ENCODE data around the gene TMEM86A.
"Not testable (repeated sequence)": the region's sequence is repeated elsewhere in the genome, so short reads cannot be mapped to it uniquely, and the experiment has no call there.

The TMEM86A gene

GRCh38 chr11:18698341-18699268, at the start of gene TMEM86A:
Gene TMEM86A, plus strand, starts transcription at chr11:18698779. Its CDS starts 108 bp downstream, at chr11:18698887.
- peak; percentile 35 for DNase-seq (ENCODE audit: low read depth)

GRCh38 chr11:18650353-18650752, 48.2 kb upstream of the TMEM86A start:
- no peak for DNase-seq (ENCODE audit: low read depth)

- DNase-seq (ENCODE audit: low read depth), result no peak
These were observed 47.6 kb upstream of the TMEM86A start for GRCh38 chr11:18650859-18651557.

GRCh38 chr11:18657673-18658072, 40.9 kb upstream of the TMEM86A start:
- DNase-seq (ENCODE audit: low read depth), result no peak

GRCh38 chr11:18665353-18665872, 33.2 kb upstream of the TMEM86A start:
- DNase-seq (ENCODE audit: low read depth), result not testable (repeated sequence)

- DNase-seq (ENCODE audit: low read depth), result no peak
These were observed 30.4 kb upstream of the TMEM86A start for GRCh38 chr11:18668131-18668530.

GRCh38 chr11:18669219-18669596, 29.4 kb upstream of the TMEM86A start:
- peak; percentile 31 for DNase-seq (ENCODE audit: low read depth)

- no peak for DNase-seq (ENCODE audit: low read depth)
These were observed 28.9 kb upstream of the TMEM86A start for GRCh38 chr11:18669711-18670110.

- no peak for DNase-seq (ENCODE audit: low read depth)
These were observed 27.3 kb upstream of the TMEM86A start for GRCh38 chr11:18671246-18671645.

- not testable (repeated sequence) for DNase-seq (ENCODE audit: low read depth)
These were observed 26.4 kb upstream of the TMEM86A start for GRCh38 chr11:18672209-18672608.

GRCh38 chr11:18676803-18677202, 21.8 kb upstream of the TMEM86A start:
- no peak for DNase-seq (ENCODE audit: low read depth)

GRCh38 chr11:18677560-18677959, 21.0 kb upstream of the TMEM86A start:
- DNase-seq (ENCODE audit: low read depth), result no peak

GRCh38 chr11:18681949-18682348, 16.6 kb upstream of the TMEM86A start:
- not testable (repeated sequence) for DNase-seq (ENCODE audit: low read depth)

GRCh38 chr11:18682466-18682865, 16.1 kb upstream of the TMEM86A start:
- no peak for DNase-seq (ENCODE audit: low read depth)

GRCh38 chr11:18684267-18684666, 14.3 kb upstream of the TMEM86A start:
- DNase-seq (ENCODE audit: low read depth), result no peak

- DNase-seq (ENCODE audit: low read depth), result not testable (repeated sequence)
These were observed 7.0 kb upstream of the TMEM86A start for GRCh38 chr11:18691467-18692140.

GRCh38 chr11:18692941-18693760, 5.4 kb upstream of the TMEM86A start:
- DNase-seq (ENCODE audit: low read depth), result no peak

- DNase-seq (ENCODE audit: low read depth), result peak; percentile 18
These were observed 1.8 kb upstream of the TMEM86A start for GRCh38 chr11:18696638-18697225.

- peak; percentile 20 for DNase-seq (ENCODE audit: low read depth)
These were observed 1.0 kb upstream of the TMEM86A start for GRCh38 chr11:18697576-18697975.

- DNase-seq (ENCODE audit: low read depth), result no peak
These were observed 654 bp downstream of the TMEM86A start for GRCh38 chr11:18699269-18699596.

- no peak for DNase-seq (ENCODE audit: low read depth)
These were observed 1.3 kb downstream of the TMEM86A start for GRCh38 chr11:18699848-18700261.

Data from HS-5 (cell line).